Germinal center (tissue), 1 donor: ENCODE data around the gene GPR18.
A peak's percentile ranks its signal among the peaks of the same experiment; 100 is the strongest.

Experiments used
- DNase-seq: peaks from one replicate; pipeline ENCODE4 v3.0.0; 2012; ENCODE audit warnings: mixed read lengths, low spot score

The GPR18 gene

GRCh38 chr13:99258210-99258860 is at the start of gene GPR18:
Gene GPR18 (minus strand): TSS chr13:99258379. CDS start chr13:99255872, 2,507 bp downstream.
- peak; percentile 51 for DNase-seq

- DNase-seq, result no peak
Observed at GRCh38 chr13:99307648-99308339, 49.6 kb upstream of the GPR18 start.

DNA sequence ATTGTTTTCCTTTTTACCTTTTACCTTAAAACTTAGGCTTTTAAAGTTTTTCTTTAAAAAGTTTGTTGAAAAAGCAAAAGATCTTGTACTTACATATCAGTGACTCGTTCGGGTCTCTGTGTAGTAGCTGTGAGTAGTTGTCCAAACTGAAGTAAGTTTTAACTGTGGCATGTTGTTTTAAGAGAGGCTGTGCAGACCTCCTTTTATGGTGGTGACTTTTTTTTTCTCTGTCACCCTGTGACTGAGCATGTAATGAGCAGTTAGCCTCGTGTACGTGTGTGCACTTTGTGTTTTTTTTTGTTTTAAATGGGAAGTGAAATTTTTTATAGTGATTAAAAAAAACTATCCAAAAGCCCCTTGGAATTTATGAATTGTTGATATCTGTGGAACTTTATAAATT is 49.1 kb upstream of the GPR18 start, which contains the start of gene GPR183:
TSS of gene GPR183 (minus strand) at position 153 of the 400 bp plus-strand sequence. CDS start 11,254 bp downstream, outside the sequence.
- DNase-seq, result no peak

DNA sequence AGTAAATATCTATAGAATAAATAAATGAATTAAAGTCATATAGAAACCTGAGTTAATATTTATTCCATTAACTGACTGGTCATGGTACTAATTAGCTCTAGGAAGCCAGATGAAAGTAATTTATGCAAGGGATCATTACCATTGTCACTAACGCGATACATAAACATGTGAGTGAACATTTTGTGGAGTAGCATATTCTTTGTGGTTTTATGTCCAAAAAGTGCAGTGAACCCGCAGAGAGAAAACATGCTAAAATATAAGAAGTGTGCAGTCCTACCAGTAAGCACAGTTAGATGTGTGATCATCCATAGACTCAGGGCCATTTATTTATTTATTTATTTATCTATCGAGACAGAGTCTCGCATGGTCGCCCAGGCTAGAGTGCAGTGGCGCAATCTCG is 47.4 kb upstream of the GPR18 start:
- DNase-seq, result no peak

GRCh38 chr13:99305158-99305557 is 47.0 kb upstream of the GPR18 start:
- no peak for DNase-seq

DNA sequence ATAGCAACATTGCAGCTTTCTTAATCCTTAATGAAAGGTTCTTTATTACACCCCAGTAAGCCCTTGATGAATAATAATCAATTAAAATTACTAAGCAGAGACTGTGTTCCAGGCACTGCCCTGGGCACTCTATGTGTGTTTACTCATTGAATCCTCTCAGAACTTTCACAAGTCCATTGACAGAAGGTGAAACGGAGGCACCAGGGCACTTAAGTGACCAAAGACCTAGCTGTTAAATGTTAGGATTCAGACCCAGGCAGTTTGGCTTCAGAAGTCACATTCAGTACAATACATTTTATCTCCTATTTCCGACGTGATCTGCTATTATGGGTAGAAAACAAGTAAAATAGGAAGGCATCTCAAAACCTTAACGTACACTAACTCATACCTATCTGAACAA is 46.4 kb upstream of the GPR18 start:
- no peak for DNase-seq

DNA sequence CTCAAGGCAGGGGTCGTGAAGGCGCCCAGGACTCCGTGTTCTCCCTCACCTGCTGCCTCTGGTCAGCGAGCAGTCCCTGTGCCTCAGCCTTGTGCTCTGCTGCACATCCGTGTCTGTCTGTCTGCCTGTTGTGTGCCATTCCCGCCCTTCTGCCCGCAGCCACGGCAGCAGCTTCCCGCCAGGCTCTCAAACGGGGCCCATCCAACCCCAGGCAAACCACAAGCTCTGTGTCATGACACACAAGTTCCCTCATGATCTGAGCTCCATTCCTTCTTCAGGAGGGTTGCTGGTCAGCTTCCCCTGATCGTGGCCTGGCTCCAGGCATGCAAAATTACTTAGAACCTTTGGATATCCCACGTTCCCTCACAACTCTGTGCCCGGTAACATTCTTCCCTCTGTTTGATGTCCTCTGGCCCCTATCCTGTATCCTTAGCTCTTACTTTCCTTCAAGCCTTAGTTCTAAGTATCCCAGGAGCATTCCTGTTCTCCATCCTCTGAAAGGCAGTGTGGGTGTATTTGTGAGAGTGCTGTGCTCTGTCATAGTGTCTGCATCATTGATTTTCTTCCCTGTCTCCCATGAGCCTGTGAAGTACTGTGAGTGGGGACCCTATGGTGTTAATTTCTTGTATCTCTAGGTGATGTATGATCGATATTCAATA is 45.8 kb upstream of the GPR18 start:
- no peak for DNase-seq

GRCh38 chr13:99302637-99303505 is 44.7 kb upstream of the GPR18 start:
- DNase-seq, result no peak

DNA sequence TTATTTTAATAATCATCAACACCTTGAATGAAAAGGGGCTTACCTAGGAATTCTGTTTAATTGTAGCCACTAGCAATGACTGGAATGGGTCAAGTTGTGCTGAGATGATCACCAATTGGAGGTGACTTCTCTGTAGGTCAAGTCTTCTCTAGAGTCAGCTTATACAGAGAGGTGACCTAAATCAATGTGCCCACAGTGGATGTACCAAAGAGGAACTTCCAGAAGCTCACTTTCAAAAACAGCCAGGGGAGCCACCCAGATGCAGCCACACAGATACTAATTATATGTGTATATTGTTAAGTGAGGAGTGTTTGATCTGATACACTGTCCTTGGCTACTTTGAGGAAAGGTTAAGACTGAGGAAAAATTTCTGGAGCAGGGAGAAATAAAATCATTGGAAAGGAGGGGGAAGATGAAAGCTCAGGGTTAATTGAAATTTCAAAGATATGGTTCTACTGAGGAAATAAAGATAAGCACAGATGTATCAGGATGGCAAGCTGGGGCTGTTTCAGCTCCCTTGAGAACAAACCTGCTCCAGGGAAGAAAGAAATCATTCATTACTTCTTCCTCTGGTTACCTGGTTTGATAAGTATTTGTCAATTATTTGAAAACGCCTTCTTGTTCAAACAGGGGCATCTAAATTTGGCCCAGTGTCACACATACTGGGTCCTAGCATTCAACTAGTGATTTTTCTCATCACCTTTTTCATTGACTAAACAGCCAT is 43.9 kb upstream of the GPR18 start:
- DNase-seq, result no peak

DNA sequence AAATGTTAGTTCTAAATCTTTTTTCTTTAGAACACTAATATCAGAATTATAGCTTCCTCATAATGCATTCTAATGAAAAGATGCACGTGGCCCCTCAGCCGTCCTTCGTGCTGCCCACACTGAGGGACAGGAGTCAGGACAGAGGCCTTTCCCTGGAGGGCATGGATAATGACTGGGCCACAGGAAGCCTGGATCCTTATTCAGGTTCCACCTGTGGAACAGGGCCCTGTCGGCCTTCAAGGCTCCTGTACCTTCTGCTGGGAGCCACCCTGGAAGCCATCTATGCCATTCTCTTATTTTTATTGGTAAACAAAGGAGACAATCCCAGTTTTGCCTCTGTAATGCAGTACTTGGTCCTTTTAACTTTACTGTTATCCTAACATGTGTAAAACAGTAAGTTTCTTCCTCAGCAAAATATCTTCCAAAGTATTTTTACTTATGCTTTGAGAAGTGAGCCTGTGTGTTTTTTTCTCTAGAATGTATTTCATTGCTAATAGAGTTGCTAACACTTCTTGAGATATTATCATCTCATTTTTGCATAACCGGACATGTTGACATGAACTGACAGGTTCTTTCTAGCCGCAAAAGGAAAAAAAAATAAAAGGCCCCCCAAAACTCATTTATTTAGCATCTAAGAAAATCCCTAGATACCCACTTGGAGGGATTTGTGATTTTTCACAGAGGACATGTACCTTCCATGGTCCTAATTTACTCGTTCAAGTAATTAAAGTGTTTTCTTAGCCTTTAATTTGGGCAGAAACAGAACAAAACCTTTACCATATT is 43.1 kb upstream of the GPR18 start:
- DNase-seq, result no peak

DNA sequence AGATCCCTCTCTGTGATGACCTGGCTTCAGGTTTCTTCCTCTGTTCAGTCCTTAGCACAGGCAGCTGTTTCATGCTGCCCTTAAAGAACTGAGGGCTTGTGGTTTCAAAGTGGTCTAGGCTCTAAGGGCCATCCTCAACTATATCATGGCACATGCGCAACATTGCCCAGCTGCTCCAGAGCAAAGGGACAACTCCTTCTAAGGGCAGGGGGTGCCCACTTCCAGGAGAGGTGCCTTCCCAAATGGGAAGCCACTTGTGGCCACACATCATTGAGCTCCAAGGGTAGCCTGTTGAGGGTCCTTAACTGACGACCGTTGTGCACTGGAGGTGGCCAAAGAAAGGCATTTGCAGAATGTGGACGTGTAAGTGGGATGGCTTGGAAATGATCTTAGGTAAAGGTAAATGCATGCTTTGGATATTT is 41.8 kb upstream of the GPR18 start:
- DNase-seq, result no peak

DNA sequence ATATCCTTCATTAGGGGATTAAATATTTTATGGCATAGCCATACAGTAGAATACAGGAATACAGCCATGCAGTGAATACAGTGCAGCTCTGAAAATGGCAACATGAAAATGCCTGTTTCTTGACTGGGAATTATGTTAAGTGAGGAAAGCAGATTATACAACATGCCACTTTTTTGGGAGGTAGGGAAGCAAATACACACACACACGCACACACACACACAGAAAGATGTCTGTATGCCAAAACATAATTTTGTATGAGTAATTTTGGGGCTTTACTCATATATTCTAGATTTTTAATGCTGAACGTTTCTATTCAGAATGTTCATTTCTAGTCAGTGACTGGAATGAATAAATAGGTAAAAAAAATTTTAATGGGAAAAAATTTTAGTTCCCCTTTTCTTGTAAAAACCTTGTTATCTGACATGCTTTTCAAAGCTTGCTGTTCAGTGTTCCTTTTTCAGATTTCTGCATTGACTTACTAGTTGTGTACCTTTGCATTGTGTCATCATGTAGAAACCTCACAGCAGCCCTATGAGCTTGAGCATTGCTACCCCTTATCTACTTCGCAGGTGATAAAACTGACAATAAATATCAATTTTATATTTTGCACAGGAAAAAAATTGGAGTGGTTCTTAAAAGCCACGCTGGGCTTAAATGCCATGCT is 41.2 kb upstream of the GPR18 start:
- no peak for DNase-seq

DNA sequence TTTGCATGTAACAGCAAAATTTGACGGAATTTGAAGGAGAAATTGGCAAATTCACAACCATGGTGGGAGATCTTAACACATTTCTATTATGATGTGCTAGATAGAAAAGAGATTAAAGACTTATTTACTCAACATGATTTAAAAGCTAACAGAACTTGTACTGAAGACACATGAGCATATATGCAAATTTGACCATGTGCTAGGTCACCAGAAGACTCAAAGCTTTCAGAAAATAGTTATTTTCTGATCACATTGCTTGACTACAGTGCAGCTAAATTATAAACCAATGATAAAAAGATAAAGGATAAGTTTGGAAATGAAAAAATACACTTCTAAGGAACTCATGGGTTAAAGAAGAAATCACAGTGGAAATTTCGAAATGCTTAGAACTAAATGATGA is 39.9 kb upstream of the GPR18 start:
- DNase-seq, result no peak

DNA sequence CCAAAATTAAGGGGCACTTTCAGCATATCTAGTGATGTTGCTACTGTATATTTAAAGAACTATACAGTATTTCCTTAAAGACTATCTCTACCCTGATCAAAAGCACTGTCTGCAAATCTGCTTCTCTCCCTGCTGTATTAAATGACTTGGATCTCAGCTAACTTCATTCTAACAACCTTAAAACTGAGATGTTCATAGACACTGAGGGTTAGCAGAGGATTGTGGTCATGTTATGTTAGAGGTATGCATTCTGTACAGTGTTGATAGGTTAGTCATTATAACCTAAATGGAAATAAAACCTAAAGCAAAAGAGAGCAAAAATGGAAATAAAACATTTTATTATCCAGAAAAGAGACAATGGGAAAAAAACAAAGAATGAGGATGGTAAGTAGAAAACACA is 39.2 kb upstream of the GPR18 start:
- no peak for DNase-seq

DNA sequence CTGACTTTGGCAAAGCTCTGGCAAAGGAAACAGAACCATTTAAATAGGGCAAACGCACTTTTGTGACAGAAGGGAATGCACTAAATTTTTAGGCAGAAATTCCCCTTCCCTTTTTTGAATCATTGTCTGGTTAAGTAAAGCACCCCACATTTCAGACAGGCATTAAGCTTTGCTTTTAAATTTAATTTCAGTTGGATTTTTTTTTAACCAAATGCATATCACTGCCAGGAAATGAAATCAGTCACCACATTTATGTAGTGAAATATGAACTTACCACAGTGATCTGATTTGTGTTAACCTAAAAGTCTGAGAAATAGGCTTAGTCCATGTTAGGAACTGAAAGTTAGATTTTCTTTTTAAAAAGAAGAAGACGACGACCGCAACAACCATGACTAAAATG is 38.2 kb upstream of the GPR18 start:
- no peak for DNase-seq

- no peak for DNase-seq
Observed at GRCh38 chr13:99295488-99296252, 37.5 kb upstream of the GPR18 start.

- no peak for DNase-seq
Observed at GRCh38 chr13:99294958-99295357, 36.8 kb upstream of the GPR18 start.

GRCh38 chr13:99294198-99294597 is 36.0 kb upstream of the GPR18 start:
- no peak for DNase-seq

DNA sequence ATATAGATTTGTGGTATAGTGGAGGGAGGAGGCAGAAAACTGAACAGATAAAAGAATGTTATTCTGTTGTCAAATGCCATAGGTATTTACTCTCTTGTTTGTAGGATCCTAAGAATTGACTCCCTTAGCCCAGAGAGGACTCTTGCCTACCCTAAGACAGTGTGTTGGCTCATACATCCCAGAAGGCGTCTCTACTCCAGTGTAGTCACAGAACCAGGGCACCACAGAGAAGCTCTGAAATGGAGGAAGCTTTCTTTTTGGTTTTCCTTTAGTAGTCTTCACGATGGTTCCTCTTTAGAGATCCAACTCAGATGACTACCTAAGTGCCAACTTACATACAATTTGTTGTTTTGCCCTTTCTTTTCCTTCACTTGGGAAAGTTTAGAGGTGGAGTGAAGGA is 35.0 kb upstream of the GPR18 start:
- DNase-seq, result no peak
